Psoas muscle (tissue), 8 donors: ENCODE measurements around the gene CLEC4A. TPM values are rescaled to one million over a fixed set of nuclear protein-coding genes. Genes with fewer than 3 reads are reported as not detected.
"Not testable (repeated sequence)": the region's sequence is repeated elsewhere in the genome, so short reads cannot be mapped to it uniquely, and the experiment has no call there.

Experiments used
- ATAC-seq, 4 donors: fragments of 200-7000 bp; cut with Tn5 transposase; one replicate each; pipeline ENCODE4 v1.9.1; 2020; ENCODE audit warnings: moderate library complexity in 3 of 4, mild to moderate bottlenecking in 2 of 4
- DNase-seq, 2 donors: peaks; one replicate each; pipeline ENCODE4 v3.0.0-alpha.2; 2020
- H3K27ac ChIP-seq: fragments of 200-600 bp; one replicate; pipeline ENCODE4 v1.8.0; 2022
- H3K27me3 ChIP-seq, 3 donors: fragments of 200-600 bp in 1 of 3; one replicate each; pipeline versions ENCODE4 v1.6.1 to v1.8.0; 2013 to 2022; ENCODE audit warnings: low read length in 2 of 3, mild to moderate bottlenecking in 2 of 3, moderate library complexity in 1 of 3; ENCODE audit not compliant: insufficient read depth in 3 of 3
- H3K36me3 ChIP-seq, 2 donors: fragments of 200-600 bp in 1 of 2; one replicate each; pipeline versions ENCODE4 v1.6.1 to v1.8.0; 2013 to 2022; ENCODE audit warnings: low read depth in 1 of 2, mild to moderate bottlenecking in 1 of 2, moderate library complexity in 1 of 2; ENCODE audit not compliant: insufficient read depth in 1 of 2
- H3K4me1 ChIP-seq: fragments of 200-600 bp; one replicate; pipeline ENCODE4 v1.8.0; 2022
- H3K4me3 ChIP-seq: fragments of 200-600 bp; one replicate; pipeline ENCODE4 v1.8.0; 2022; ENCODE audit warnings: mild to moderate bottlenecking
- H3K9me3 ChIP-seq: fragments of 200-600 bp; one replicate; pipeline ENCODE4 v1.8.0; 2022
- CTCF ChIP-seq: fragments of 200-600 bp; IDR thresholded peaks from one replicate; pipeline ENCODE4 v1.8.0; 2022; ENCODE audit warnings: antibody characterized with exemption
- WGBS, 3 donors: extraction: QIAGEN DNeasy Blood & Tissue Kit; methylation state at CpG; one replicate each; pipeline versions ENCODE4 v1.1.6 to v1.1.7; 2013; 5-methylcytosine and 5-hydroxymethylcytosine counted together
- intact Hi-C, 2 donors: fragments of 100-400 bp; cut with DNase I; formaldehyde crosslinking; loops; one replicate each; pipeline versions ENCODE4 v1.11.0 to v1.14.2; 2022
- polyA plus RNA-seq, 3 donors: library from polyadenylated mRNA; stranded (reverse); fragments of 200-250 nt; gene quantifications; one replicate each; pipeline ENCODE4 v1.2.3, GENCODE V29; 2013
- total RNA-seq, 4 donors: library from RNA; stranded (reverse); fragmentation: NEBNext Ultra II Directional in 2 of 4; extraction: Animal tissue kit (Norgen Biotek cat#: 25700) in 2 of 4; gene quantifications; one replicate each; pipeline versions ENCODE4 v1.2.1 to v1.2.4, GENCODE V29; 2021 to 2023
- donor health status: healthy with polysubstance abuse.
- donor health status: DM: no; HTN: no; CAD: no; lungs with moderate emphysema.
- donor health status: Bipolar disorder and iron deficiency.
- donor health status: healthy.
- donor health status: DM: yes; HTN: yes; CAD: no.
- donor health status: DM: no; HTN: no; CAD: no.
- donor health status: DM: no; HTN: no; CAD: no.
- donor health status: DM: yes; HTN: yes; CAD: no.

Gene CLEC4A
- total and polyA plus RNA-seq, 7 donors: 0.35 to 0.68 (median 0.59) TPM; not detected in 3

DNA sequence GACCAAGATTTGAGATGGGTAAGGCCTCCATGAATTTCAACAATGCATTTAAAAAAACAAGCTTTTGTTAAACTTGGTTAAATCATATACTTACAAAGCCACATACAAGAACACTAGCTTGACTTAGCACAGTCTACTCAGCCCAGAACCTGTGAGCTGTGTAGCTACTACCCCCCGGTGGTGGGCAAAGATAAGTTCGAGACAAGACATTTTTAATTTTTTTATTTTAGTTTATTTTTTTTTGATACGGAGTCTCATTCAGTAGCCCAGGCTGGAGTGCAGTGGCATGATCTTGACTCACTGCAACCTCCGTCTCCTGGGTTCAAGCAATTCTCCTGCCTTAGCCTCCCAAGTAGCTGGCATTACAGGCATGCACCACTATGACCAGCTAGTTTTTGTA is 45.0 kb upstream of the CLEC4A start:
- 35 to 38% (median 37%) methylated on average over 4 of the region's 4 CpGs for WGBS, 3 donors
- no peak for ATAC-seq
- DNase-seq: no peak

GRCh38 chr12:8078916-8079315 is 44.5 kb upstream of the CLEC4A start:
- Histone ChIP-seq H3K27ac (no peak overlapping the region), H3K27me3 (no peaks in the 10 kb centered on the region), H3K4me3 (no peak overlapping the region), H3K9me3 (no peaks in the 10 kb centered on the region), H3K36me3 (no peaks in the 10 kb centered on the region), H3K4me1 (peaks cover 22% of the 10 kb centered on the region)
- no peak for TF ChIP-seq CTCF
- DNase-seq: no peak
- intact Hi-C loops: no loop called here
- no peak for ATAC-seq
- 70 to 85% (median 81%) methylated on average over 2 of the region's 2 CpGs for WGBS, 3 donors

More for the DNA sequence above, 45.0 kb upstream of the CLEC4A start:
- peaks cover 17% of the 10 kb centered on the region for H3K4me1 ChIP-seq
- TF ChIP-seq CTCF: peak; percentile 33
- no peaks in the 10 kb centered on the region for H3K27me3 ChIP-seq
- no peaks in the 10 kb centered on the region for H3K36me3 ChIP-seq
- intact Hi-C loops: no loop called here
- no peak overlapping the region for H3K4me3 ChIP-seq
- H3K9me3 ChIP-seq: no peaks in the 10 kb centered on the region
- no peak overlapping the region for H3K27ac ChIP-seq

DNA sequence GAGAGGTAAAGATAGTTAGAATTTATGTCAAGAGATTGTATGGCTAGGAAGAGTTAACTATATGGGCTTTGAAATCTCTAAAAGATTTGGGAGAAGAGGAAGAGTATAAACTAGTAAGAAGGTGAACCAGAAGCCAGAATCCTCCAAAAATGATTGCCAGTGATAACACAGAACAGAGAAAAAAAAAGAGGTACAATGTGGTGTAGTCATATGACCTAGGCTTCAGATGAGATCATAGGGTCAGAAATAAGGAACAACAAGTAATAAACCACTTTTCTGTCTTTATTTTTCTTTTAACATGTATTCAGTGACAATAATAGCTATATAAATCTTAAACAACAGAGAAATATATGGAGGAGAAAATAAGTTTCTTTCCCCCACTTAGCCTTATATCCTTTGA is 43.3 kb upstream of the CLEC4A start:
- intact Hi-C loops: loop anchor here (5.0 kb wide), 2 partner anchors 38 to 43 kb away; no protein-coding TSS in a partner anchor
- H3K36me3 ChIP-seq: no peaks in the 10 kb centered on the region
- peaks cover 28% of the 10 kb centered on the region for H3K4me1 ChIP-seq
- no peaks in the 10 kb centered on the region for H3K9me3 ChIP-seq
- H3K27me3 ChIP-seq: no peaks in the 10 kb centered on the region
- DNase-seq (no peak), ATAC-seq (no peak)
- no peak for TF ChIP-seq CTCF
- no peak overlapping the region for H3K4me3 ChIP-seq
- H3K27ac ChIP-seq: no peak overlapping the region

GRCh38 chr12:8081251-8081920 is 42.0 kb upstream of the CLEC4A start:
- intact Hi-C loops: loop anchor here (5.0 kb wide), 2 partner anchors 39 to 44 kb away; no protein-coding TSS in a partner anchor
- Histone ChIP-seq H3K27ac (peak overlapping the region; percentile 97), H3K36me3 (peaks cover 0 to 5% of the 10 kb centered on the region in 2 donors), H3K9me3 (no peaks in the 10 kb centered on the region), H3K4me1 (peaks cover 28% of the 10 kb centered on the region), H3K4me3 (peak overlapping the region; percentile 98), H3K27me3 (no peaks in the 10 kb centered on the region)
- TF ChIP-seq CTCF: no peak
- ATAC-seq (peak; percentile 57 to 74 (median 60)), DNase-seq (peak in 1 of 2 donors; percentile 59)
- 1 to 3% (median 2%) methylated on average over 15 of the region's 15 CpGs for WGBS, 3 donors

DNA sequence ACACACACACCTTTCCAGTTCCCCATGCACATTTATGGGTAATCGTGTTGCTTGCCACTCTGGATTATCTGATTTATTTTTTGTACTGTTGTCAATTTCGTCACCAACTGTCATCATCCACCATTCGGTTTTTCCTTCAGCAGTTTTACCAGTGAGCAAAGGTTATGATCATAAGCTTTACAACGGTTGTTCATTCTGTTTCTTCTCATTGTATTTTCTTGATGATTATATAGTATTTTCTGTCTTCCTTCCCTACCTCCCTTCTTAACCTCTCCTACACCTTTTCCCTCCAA is 40.7 kb upstream of the CLEC4A start:
- Histone ChIP-seq H3K4me1 (peaks cover 28% of the 10 kb centered on the region), H3K36me3 (peaks cover 0 to 6% of the 10 kb centered on the region in 2 donors), H3K27ac (peak overlapping the region; percentile 97), H3K4me3 (peak overlapping the region; percentile 98), H3K9me3 (no peaks in the 10 kb centered on the region), H3K27me3 (no peaks in the 10 kb centered on the region)
- intact Hi-C loops: loop anchor here (5.0 kb wide), 2 partner anchors 40 to 45 kb away; no protein-coding TSS in a partner anchor
- TF ChIP-seq CTCF: no peak
- ATAC-seq (no peak), DNase-seq (no peak)
- WGBS, 3 donors: 3 to 4% (median 3%) methylated on average over 4 of the region's 4 CpGs

DNA sequence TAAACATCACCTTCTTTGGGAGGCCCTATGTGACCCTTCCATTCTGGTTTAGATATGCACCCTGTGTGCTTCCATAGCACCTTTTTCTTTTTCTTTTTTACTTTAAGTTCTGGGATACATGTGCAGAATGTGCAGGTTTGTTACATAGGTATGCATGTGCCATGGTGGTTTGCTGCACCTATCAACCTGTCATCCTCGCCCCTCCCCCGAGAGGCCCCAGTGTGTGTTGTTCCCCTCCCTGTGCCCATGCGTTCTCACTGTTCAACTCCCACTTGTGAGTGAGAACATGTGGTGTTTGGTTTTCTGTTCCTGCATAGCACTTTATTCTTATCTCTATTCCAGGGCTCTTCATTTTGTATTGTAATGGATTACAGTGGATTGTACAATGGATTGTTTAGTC is 39.1 kb upstream of the CLEC4A start:
- H3K4me3 ChIP-seq, H3K27me3 ChIP-seq, H3K9me3 ChIP-seq, DNase-seq, H3K27ac ChIP-seq, ATAC-seq: not testable (repeated sequence)
- intact Hi-C loops: loop anchor here (5.0 kb wide), 2 partner anchors 42 to 47 kb away; no protein-coding TSS in a partner anchor
- peaks cover 0 to 13% of the 10 kb centered on the region in 2 donors for H3K36me3 ChIP-seq
- peaks cover 28% of the 10 kb centered on the region for H3K4me1 ChIP-seq
- whole genome bisulfite sequencing, 3 donors: 72 to 83% (median 72%) methylated on average over 3 of the region's 3 CpGs
